ENCODE measurements around the gene DOHH.
A peak's percentile ranks its signal among the peaks of the same experiment; 100 is the strongest.

DOHH gene

GRCh38 chr19:3469638-3470499 is 30.6 kb downstream of the DOHH start:
- peak; percentile 2 for TF ChIP-seq CTCF (conservative IDR thresholded peaks at IDR 0.05; ENCODE audit: control insufficient read depth, insufficient read depth, low read depth, low read length)
- no peak for DNase-seq (ENCODE audit: low read depth)
- no peak overlapping the region for H3K4me3 ChIP-seq (ENCODE audit: control insufficient read depth, low read depth, low read length)

GRCh38 chr19:3468211-3468610 is 32.3 kb downstream of the DOHH start:
- TF ChIP-seq CTCF (conservative IDR thresholded peaks at IDR 0.05; ENCODE audit: control insufficient read depth, insufficient read depth, low read depth, low read length), result no peak
- no peak for DNase-seq (ENCODE audit: low read depth)
- H3K4me3 ChIP-seq (ENCODE audit: control insufficient read depth, low read depth, low read length), result no peak overlapping the region

- no peak overlapping the region for H3K4me3 ChIP-seq (ENCODE audit: control insufficient read depth, low read depth, low read length)
- no peak for DNase-seq (ENCODE audit: low read depth)
- no peak for TF ChIP-seq CTCF (conservative IDR thresholded peaks at IDR 0.05; ENCODE audit: control insufficient read depth, insufficient read depth, low read depth, low read length)
Measured at GRCh38 chr19:3467437-3468198, 32.9 kb downstream of the DOHH start.

- DNase-seq (ENCODE audit: low read depth), result no peak
- H3K4me3 ChIP-seq (ENCODE audit: control insufficient read depth, low read depth, low read length), result no peak overlapping the region
- no peak for TF ChIP-seq CTCF (conservative IDR thresholded peaks at IDR 0.05; ENCODE audit: control insufficient read depth, insufficient read depth, low read depth, low read length)
Measured at GRCh38 chr19:3466635-3467034, 33.8 kb downstream of the DOHH start.

- no peak overlapping the region for H3K4me3 ChIP-seq (ENCODE audit: control insufficient read depth, low read depth, low read length)
- DNase-seq (ENCODE audit: low read depth), result no peak
- TF ChIP-seq CTCF (conservative IDR thresholded peaks at IDR 0.05; ENCODE audit: control insufficient read depth, insufficient read depth, low read depth, low read length), result no peak
Measured at GRCh38 chr19:3465552-3465951, 34.9 kb downstream of the DOHH start.

GRCh38 chr19:3464587-3465235 is 35.8 kb downstream of the DOHH start:
- no peak for DNase-seq (ENCODE audit: low read depth)
- H3K4me3 ChIP-seq (ENCODE audit: control insufficient read depth, low read depth, low read length), result no peak overlapping the region
- no peak for TF ChIP-seq CTCF (conservative IDR thresholded peaks at IDR 0.05; ENCODE audit: control insufficient read depth, insufficient read depth, low read depth, low read length)
